C4-2B (cell line): ENCODE data around the gene SH3RF2.

ENCODE experiments used
- H3K27ac ChIP-seq: fragments of 450-650 bp; 2 replicates; pipeline ENCODE4 v1.5.1; 2017
- CTCF ChIP-seq: fragments of 450-650 bp; conservative IDR thresholded peaks from 2 replicates; pipeline ENCODE4 v1.5.1; 2017; ENCODE audit warnings: mild to moderate bottlenecking
- ZFX ChIP-seq: fragments of 450-650 bp; IDR thresholded peaks from 2 replicates; pipeline ENCODE4 v1.6.1; 2017

Gene SH3RF2

GRCh38 chr5:146068977-146069779, 132.8 kb downstream of the SH3RF2 start:
- TF ChIP-seq CTCF (no peak), ZFX (no peak)
- H3K27ac ChIP-seq, result no peak overlapping the region

GRCh38 chr5:146069780-146070099, 133.4 kb downstream of the SH3RF2 start:
- TF ChIP-seq ZFX (no peak), CTCF (no peak)
- H3K27ac ChIP-seq, result no peak overlapping the region

GRCh38 chr5:146070746-146071145, 134.4 kb downstream of the SH3RF2 start:
- no peak overlapping the region for H3K27ac ChIP-seq
- no peak for TF ChIP-seq ZFX
- no peak for TF ChIP-seq CTCF

GRCh38 chr5:146071171-146071570, 134.8 kb downstream of the SH3RF2 start:
- TF ChIP-seq ZFX (no peak), CTCF (no peak)
- no peak overlapping the region for H3K27ac ChIP-seq

GRCh38 chr5:146072595-146072994, 136.2 kb downstream of the SH3RF2 start:
- H3K27ac ChIP-seq, result no peak overlapping the region
- no peak for TF ChIP-seq ZFX
- no peak for TF ChIP-seq CTCF

GRCh38 chr5:146073239-146073900, 137.0 kb downstream of the SH3RF2 start:
- TF ChIP-seq CTCF (no peak), ZFX (no peak)
- no peak overlapping the region for H3K27ac ChIP-seq

GRCh38 chr5:146076028-146076427, 139.7 kb downstream of the SH3RF2 start:
- no peak overlapping the region for H3K27ac ChIP-seq
- TF ChIP-seq CTCF, result no peak
